HCT116 (cell line): ENCODE results near the gene LNP1. TPM values are rescaled to one million over a fixed set of nuclear protein-coding genes. Genes with fewer than 3 reads are reported as not detected.

Experiments
- ATAC-seq: fragments of 200-7000 bp; cut with Tn5 transposase; 2 replicates; pipeline ENCODE4 v1.9.1; 2020; ENCODE audit warnings: mild to moderate bottlenecking, moderate library complexity
- BruUV-seq: library from RNA; stranded (reverse); fragments of 400-500 nt; replicated peaks from 2 replicates; lab custom pipeline; 2021; lab: Mats Ljungman, UMichigan
- CTCF ChIA-PET: fragments of 300-600 bp; sonication (Branson Sonifier 250); formaldehyde crosslinking; loops from one replicate; lab custom pipeline; 2021; ENCODE audit warnings: antibody characterized with exemption; lab: Charles Lee
- POLR2A ChIA-PET: fragments of 300-600, 350-600 bp; sonication (Branson Sonifier 250); formaldehyde crosslinking; loops from one replicate; lab custom pipeline; 2021; ENCODE audit warnings: antibody characterized with exemption; lab: Charles Lee
- RAD21 ChIA-PET, 2 experiments: fragments of 300-600 bp; sonication (Branson Sonifier 250); formaldehyde crosslinking; loops; one replicate each; lab custom pipeline; 2023; ENCODE audit warnings: low total read pairs in 2 of 2; ENCODE audit not compliant: uncharacterized antibody in 2 of 2, unreplicated experiment in 2 of 2, low non-redundant PET in 1 of 2; lab: Charles Lee
- DNase-seq: peaks from one replicate; pipeline ENCODE4 v3.0.0-alpha.2; 2010; ENCODE audit warnings: low read depth, low spot score
- H2AFZ ChIP-seq: fragments of 200-600 bp; shearing (Covaris generic), sonication (generic); 2 replicates; pipeline ENCODE4 v1.6.1; 2017; ENCODE audit warnings: low read depth, mixed run types, mixed read lengths, antibody characterized with exemption, low read length; ENCODE audit not compliant: poor library complexity, severe bottlenecking
- H3K27ac ChIP-seq: 2 replicates; pipeline ENCODE4 v1.5.1; 2012; ENCODE audit warnings: low read depth, low read length
- H3K27me3 ChIP-seq: fragments of 200-600 bp; sonication (generic); 2 replicates; pipeline ENCODE4 v1.6.1; 2016; ENCODE audit warnings: mixed run types, low read length, mixed read lengths; ENCODE audit not compliant: insufficient read depth
- H3K36me3 ChIP-seq, 2 experiments: fragments of 200-500 bp in 1 of 2; fragments of 200-600 bp in 1 of 2; sonication (Bioruptor generic) in 1 of 2; sonication (generic) in 1 of 2; 2 replicates each; pipeline versions ENCODE4 v1.5.1 to v1.6.1; 2014 to 2016; ENCODE audit warnings: low read length in 2 of 2, inconsistent platforms in 1 of 2, mixed read lengths in 1 of 2, mixed run types in 1 of 2; ENCODE audit not compliant: insufficient read depth in 2 of 2, control insufficient read depth in 1 of 2
- H3K4me1 ChIP-seq, 2 experiments: fragments of 200-600 bp in 1 of 2; sonication (generic) in 1 of 2; 2 replicates each; pipeline versions ENCODE4 v1.5.1 to v1.6.1; 2012 to 2017; ENCODE audit warnings: low read length in 2 of 2, inconsistent platforms in 1 of 2, mild to moderate bottlenecking in 1 of 2, mixed read lengths in 1 of 2, mixed run types in 1 of 2, moderate library complexity in 1 of 2; ENCODE audit not compliant: insufficient read depth in 2 of 2, control insufficient read depth in 1 of 2
- H3K4me2 ChIP-seq: fragments of 200-600 bp; sonication (generic); 2 replicates; pipeline ENCODE4 v1.6.1; 2017; ENCODE audit warnings: mixed run types, low read length, mixed read lengths
- H3K4me3 ChIP-seq, 2 experiments: fragments of 200-600 bp in 1 of 2; sonication (generic) in 1 of 2; replicated peaks in 1 of 2; 2 replicates each; pipeline ENCODE4 v1.5.1; 2011 to 2016; ENCODE audit warnings: low read length in 2 of 2, control low read depth in 1 of 2, low read depth in 1 of 2, mild to moderate bottlenecking in 1 of 2, mixed read lengths in 1 of 2, mixed run types in 1 of 2
- H3K79me2 ChIP-seq: fragments of 200-600 bp; sonication (generic); 2 replicates; pipeline ENCODE4 v1.6.1; 2017; ENCODE audit warnings: mild to moderate bottlenecking, mixed run types, low read length, moderate library complexity, mixed read lengths; ENCODE audit not compliant: insufficient read depth
- H3K9ac ChIP-seq: fragments of 200-600 bp; sonication (generic); 2 replicates; pipeline ENCODE4 v1.6.1; 2016; ENCODE audit warnings: low read length, mixed read lengths
- H3K9me2 ChIP-seq: fragments of 200-600 bp; sonication (generic), shearing (Covaris generic); 2 replicates; pipeline ENCODE4 v1.6.1; 2017; ENCODE audit warnings: mixed run types, mild to moderate bottlenecking, moderate library complexity; ENCODE audit not compliant: insufficient read depth
- H3K9me3 ChIP-seq, 2 experiments: fragments of 200-500 bp in 1 of 2; fragments of 200-600 bp in 1 of 2; sonication (Bioruptor generic) in 1 of 2; sonication (generic) in 1 of 2; 2 replicates each; pipeline ENCODE4 v1.6.1; 2014 to 2017; ENCODE audit warnings: low read length in 2 of 2, mixed read lengths in 2 of 2, inconsistent platforms in 1 of 2, low read depth in 1 of 2, mild to moderate bottlenecking in 1 of 2, mixed run types in 1 of 2, moderate library complexity in 1 of 2; ENCODE audit not compliant: control insufficient read depth in 1 of 2, insufficient read depth in 1 of 2
- H4K20me1 ChIP-seq: fragments of 200-600 bp; sonication (generic), shearing (Covaris generic); 2 replicates; pipeline ENCODE4 v1.6.1; 2017; ENCODE audit warnings: mixed run types, mild to moderate bottlenecking, moderate library complexity; ENCODE audit not compliant: insufficient read depth
- EGR1 ChIP-seq: IDR thresholded peaks from 2 replicates; pipeline ENCODE4 v1.6.1; 2012; ENCODE audit warnings: low read depth
- ELF1 ChIP-seq: IDR thresholded peaks from 2 replicates; pipeline ENCODE4 v1.6.1; 2012; ENCODE audit warnings: low read depth, borderline replicate concordance
- EZH2 ChIP-seq: fragments of 200-600 bp; sonication (generic); IDR thresholded peaks from 2 replicates; pipeline ENCODE4 v1.6.1; 2017; ENCODE audit warnings: antibody characterized with exemption, mixed run types
- FOSL1 ChIP-seq: IDR thresholded peaks from 2 replicates; pipeline ENCODE4 v1.6.1; 2012; ENCODE audit warnings: low read depth
- SIN3A ChIP-seq: IDR thresholded peaks from 2 replicates; pipeline ENCODE4 v1.6.1; 2012; ENCODE audit warnings: low read depth
- TCF7L2 ChIP-seq: IDR thresholded peaks from 2 replicates; pipeline ENCODE4 v1.7.0; 2011; ENCODE audit warnings: borderline replicate concordance, inconsistent platforms; ENCODE audit not compliant: insufficient read depth, insufficient read length; ENCODE audit errors: extremely low read depth
- ZFX ChIP-seq: fragments of 450-650 bp; IDR thresholded peaks from 2 replicates; pipeline ENCODE4 v1.6.1; 2017
- ZNF274 ChIP-seq: fragments of 200-500 bp; sonication (Bioruptor generic); IDR thresholded peaks from 2 replicates; pipeline ENCODE4 v1.6.1; 2014; ENCODE audit warnings: mild to moderate bottlenecking, low read depth, low read length, inconsistent platforms
- intact Hi-C: fragments of 100-400 bp; cut with micrococcal nuclease; formaldehyde crosslinking; loops from 2 replicates; pipeline ENCODE4 v1.10.0; 2022
- total RNA-seq: library from RNA; stranded (reverse); gene quantifications from one replicate; pipeline ENCODE4 v1.2.1, GENCODE V29; 2021; ENCODE audit not compliant: unreplicated experiment
- TF ChIP-seq, protein P1 (sequence below), 3 experiments: fragments of 200-600 bp in 1 of 3; sonication (generic) in 1 of 3; IDR thresholded peaks in 2 of 3; conservative IDR thresholded peaks in 1 of 3; 2 replicates each; pipeline ENCODE4 v1.5.1; 2012 to 2017; ENCODE audit warnings: low read depth in 2 of 3, low read length in 2 of 3, antibody characterized with exemption in 1 of 3, borderline replicate concordance in 1 of 3, control low read depth in 1 of 3, mild to moderate bottlenecking in 1 of 3, mixed read lengths in 1 of 3, mixed run types in 1 of 3, moderate library complexity in 1 of 3; ENCODE audit not compliant: insufficient read depth in 1 of 3

The LNP1 gene
- total RNA-seq, 1 experiment from 2014 or later: 1.6 TPM

- CTCF ChIA-PET: no interaction called here
- H3K9ac ChIP-seq: no peak overlapping the region
- H3K4me1 ChIP-seq: no peaks in the 10 kb centered on the region
- POLR2A ChIA-PET: no interaction called here
- H3K79me2 ChIP-seq: no peaks in the 10 kb centered on the region
- peaks cover 5 to 27% of the 10 kb centered on the region in 2 experiments; a peak in 3 of 4 replicates for H3K36me3 ChIP-seq
- TF ChIP-seq TCF7L2: no peak
- no peak for TF ChIP-seq EZH2
- no peak for TF ChIP-seq ELF1
- no peak for TF ChIP-seq ZFX
- no peak for TF ChIP-seq FOSL1
- TF ChIP-seq, protein P1, sequence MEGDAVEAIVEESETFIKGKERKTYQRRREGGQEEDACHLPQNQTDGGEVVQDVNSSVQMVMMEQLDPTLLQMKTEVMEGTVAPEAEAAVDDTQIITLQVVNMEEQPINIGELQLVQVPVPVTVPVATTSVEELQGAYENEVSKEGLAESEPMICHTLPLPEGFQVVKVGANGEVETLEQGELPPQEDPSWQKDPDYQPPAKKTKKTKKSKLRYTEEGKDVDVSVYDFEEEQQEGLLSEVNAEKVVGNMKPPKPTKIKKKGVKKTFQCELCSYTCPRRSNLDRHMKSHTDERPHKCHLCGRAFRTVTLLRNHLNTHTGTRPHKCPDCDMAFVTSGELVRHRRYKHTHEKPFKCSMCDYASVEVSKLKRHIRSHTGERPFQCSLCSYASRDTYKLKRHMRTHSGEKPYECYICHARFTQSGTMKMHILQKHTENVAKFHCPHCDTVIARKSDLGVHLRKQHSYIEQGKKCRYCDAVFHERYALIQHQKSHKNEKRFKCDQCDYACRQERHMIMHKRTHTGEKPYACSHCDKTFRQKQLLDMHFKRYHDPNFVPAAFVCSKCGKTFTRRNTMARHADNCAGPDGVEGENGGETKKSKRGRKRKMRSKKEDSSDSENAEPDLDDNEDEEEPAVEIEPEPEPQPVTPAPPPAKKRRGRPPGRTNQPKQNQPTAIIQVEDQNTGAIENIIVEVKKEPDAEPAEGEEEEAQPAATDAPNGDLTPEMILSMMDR (IDR thresholded peaks at IDR 0.05 in 2 of 3, conservative IDR thresholded peaks at IDR 0.05 in 1 of 3; ENCODE audit: borderline replicate concordance in 1 of 3, insufficient read depth in 1 of 3, low read depth in 2 of 3, low read length in 2 of 3): no peak
- no peak for TF ChIP-seq SIN3A
- TF ChIP-seq ZNF274: no peak
- no peak overlapping the region for H3K4me2 ChIP-seq
- H3K9me2 ChIP-seq: no peaks in the 10 kb centered on the region
- H3K9me3 ChIP-seq: no peaks in the 10 kb centered on the region
- no peaks in the 10 kb centered on the region for H3K27me3 ChIP-seq
- RAD21 ChIA-PET: no interaction called here
- BruUV-seq: no TSS peak
- H4K20me1 ChIP-seq: no peaks in the 10 kb centered on the region
- H3K27ac ChIP-seq: no peak overlapping the region
- H2AFZ ChIP-seq: no peak overlapping the region
- intact Hi-C loops: no loop called here
- ATAC-seq (no peak), DNase-seq (no peak)
- H3K4me3 ChIP-seq: no peak overlapping the region
Observed at GRCh38 chr3:100354850-100355249, 46.5 kb upstream of the LNP1 start.

DNA sequence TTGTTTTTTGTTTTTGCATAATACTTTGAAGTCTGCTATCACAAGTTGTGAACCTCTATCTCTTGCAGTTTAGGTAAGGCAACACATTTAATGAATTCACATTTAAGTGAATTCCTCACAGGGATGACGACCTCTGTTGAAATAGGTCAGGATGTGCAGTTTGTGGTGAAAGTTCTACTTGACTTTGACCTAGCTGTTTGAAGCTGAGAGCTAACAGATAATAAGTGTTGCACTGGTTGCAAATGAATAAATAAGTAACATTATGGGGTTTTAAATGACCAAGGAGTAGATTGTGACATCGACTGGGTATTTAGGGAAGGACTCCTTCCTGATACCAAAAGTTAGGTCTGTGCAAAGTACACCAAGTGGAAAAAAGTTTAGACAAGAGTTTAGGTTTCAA is 42.9 kb upstream of the LNP1 start:
- H3K9me2 ChIP-seq: no peaks in the 10 kb centered on the region
- POLR2A ChIA-PET: no interaction called here
- ATAC-seq (no peak), DNase-seq (no peak)
- BruUV-seq: no TSS peak
- no peak overlapping the region for H3K4me3 ChIP-seq
- H3K27me3 ChIP-seq: no peaks in the 10 kb centered on the region
- RAD21 ChIA-PET: no interaction called here
- H3K4me1 ChIP-seq: no peaks in the 10 kb centered on the region
- CTCF ChIA-PET: no interaction called here
- H3K36me3 ChIP-seq: peaks cover 2 to 32% of the 10 kb centered on the region in 2 experiments; a peak in 2 of 4 replicates
- H3K79me2 ChIP-seq: no peaks in the 10 kb centered on the region
- intact Hi-C loops: no loop called here
- no peak overlapping the region for H3K4me2 ChIP-seq
- TF ChIP-seq FOSL1 (no peak), EGR1 (no peak)
- H2AFZ ChIP-seq: no peak overlapping the region
- no peak overlapping the region for H3K27ac ChIP-seq
- no peak overlapping the region for H3K9ac ChIP-seq
- H4K20me1 ChIP-seq: no peaks in the 10 kb centered on the region
- no peaks in the 10 kb centered on the region for H3K9me3 ChIP-seq
